Measurements from ENCODE around the gene CLTB. TPM values are rescaled to one million over a fixed set of nuclear protein-coding genes. Genes with fewer than 3 reads are reported as not detected.

CLTB gene
- total and polyA plus RNA-seq, 2 of the 4 experiments (the other 2 are of a cell fraction), result 87.6 to 99.9 TPM

- CTCF ChIA-PET, result interaction anchor here (0.9 kb wide), 1 partner anchor 642 kb away, joined by 3 read pairs; no protein-coding TSS in a partner anchor
- Histone ChIP-seq H3K56ac (ENCODE audit: extremely low read depth, insufficient read depth, low read length) (no peak overlapping the region), H2BK15ac (ENCODE audit: low read depth, low read length) (no peak overlapping the region), H3K4me2 (ENCODE audit: low read depth, low read length) (no peak overlapping the region), H2AFZ (replicated peaks; ENCODE audit: low read length, poor library complexity) (no peak overlapping the region), H3K27me3 (ENCODE audit: control insufficient read depth, insufficient read depth, low read length) (no peaks in the 10 kb centered on the region), H3K18ac (ENCODE audit: low read depth, low read length) (no peak overlapping the region), H4K20me1 (ENCODE audit: insufficient read depth, low read length) (no peaks in the 10 kb centered on the region), H3K9me1 (ENCODE audit: insufficient read depth, low read length) (no peaks in the 10 kb centered on the region; the same call in 1 of the 2 replicates), H3K36me3 (ENCODE audit: control insufficient read depth, insufficient read depth, low read length) (peaks cover 35% of the 10 kb centered on the region), H3K23ac (ENCODE audit: low read depth, low read length) (no peak overlapping the region), H4K91ac (ENCODE audit: insufficient read depth, low read depth, low read length) (no peak overlapping the region), H2BK5ac (ENCODE audit: low read depth, low read length, poor library complexity, severe bottlenecking) (no peak overlapping the region), H2BK120ac (ENCODE audit: low read depth, low read length) (no peak overlapping the region), H2AK5ac (ENCODE audit: low read depth, low read length) (no peak overlapping the region), H3K79me1 (ENCODE audit: low read depth in 1 of 2, low read length in 2 of 2) (peaks cover 4 to 5% of the 10 kb centered on the region in 2 experiments), H3K4me1 (ENCODE audit: control insufficient read depth, insufficient read depth, low read length) (no peaks in the 10 kb centered on the region), H3K9ac (ENCODE audit: low read depth, low read length) (no peak overlapping the region), H3K4ac (ENCODE audit: low read depth, low read length) (no peak overlapping the region), H3K27ac (ENCODE audit: insufficient read depth, low read length) (no peak overlapping the region), H3K9me3 (ENCODE audit: control insufficient read depth, insufficient read depth, low read length) (no peaks in the 10 kb centered on the region), H3K14ac (replicated peaks; ENCODE audit: low read depth, low read length) (no peak overlapping the region), H3K4me3 (ENCODE audit: insufficient read depth, low read depth, low read length) (no peak overlapping the region), H2BK20ac (ENCODE audit: low read depth, low read length) (no peak overlapping the region), H2AK9ac (replicated peaks; ENCODE audit: low read depth, low read length, poor library complexity) (no peak overlapping the region), H4K5ac (ENCODE audit: low read depth, low read length) (no peak overlapping the region), H4K8ac (ENCODE audit: low read depth in 2 of 2, low read length in 2 of 2) (no peak overlapping the region)
- ATAC-seq (ENCODE audit: low read depth) (no peak), DNase-seq (no peak)
- TF ChIP-seq RFX5 (IDR thresholded peaks at IDR 0.05; ENCODE audit: low read depth, low read length), result no peak
- no peak for TF ChIP-seq MXI1 (IDR thresholded peaks at IDR 0.05; ENCODE audit: borderline replicate concordance, low read depth, low read length)
- TF ChIP-seq SMC3 (IDR thresholded peaks at IDR 0.05; ENCODE audit: low read depth, low read length), result no peak
- TF ChIP-seq NFE2L2 (IDR thresholded peaks at IDR 0.05; ENCODE audit: low read depth, low read length), result no peak
- no peak for TF ChIP-seq CEBPB (IDR thresholded peaks at IDR 0.05; ENCODE audit: low read depth, low read length)
- TF ChIP-seq RAD21 (IDR thresholded peaks at IDR 0.05; ENCODE audit: low read length), result no peak
- no peak for TF ChIP-seq CTCF (conservative IDR thresholded peaks at IDR 0.05; ENCODE audit: low read depth, low read length)
- no peak for TF ChIP-seq POLR2A (IDR thresholded peaks at IDR 0.05; ENCODE audit: low read depth, low read length)
- no peak for TF ChIP-seq BHLHE40 (IDR thresholded peaks at IDR 0.05; ENCODE audit: low read depth, low read length)
- dilution Hi-C loops (cut with HindIII; ENCODE audit: low sequenced_read_pairs, unreplicated experiment) (no loop called here), in situ Hi-C loops (cut with MboI; ENCODE audit: low sequenced_read_pairs) (no loop called here), intact Hi-C loops (cut with micrococcal nuclease) (no loop called here)
- WGBS, 2 experiments (ENCODE audit: extremely low coverage in 2 of 2, insufficient read length in 1 of 2), result 96% methylated on average over 8 of the region's 13 CpGs; no CpG with 5 or more reads in 1 of the 2 experiments
- POLR2A ChIA-PET (ENCODE audit: unreplicated experiment), result no interaction called here
- no TSS peak for BruUV-seq (replicated peaks)
These were observed 44.5 kb downstream of the CLTB start for GRCh38 chr5:176371621-176372539.

Measured in IMR-90 (cell line).